ENCODE measurements around the gene SMIM3. TPM values are rescaled to one million over a fixed set of nuclear protein-coding genes. Genes with fewer than 3 reads are reported as not detected.

Gene SMIM3
- total and polyA plus RNA-seq, 2 of the 13 experiments (the other 11 are each of a cell fraction or from before 2014, with no cell fraction given) = 11.6 to 96.7 TPM

DNA sequence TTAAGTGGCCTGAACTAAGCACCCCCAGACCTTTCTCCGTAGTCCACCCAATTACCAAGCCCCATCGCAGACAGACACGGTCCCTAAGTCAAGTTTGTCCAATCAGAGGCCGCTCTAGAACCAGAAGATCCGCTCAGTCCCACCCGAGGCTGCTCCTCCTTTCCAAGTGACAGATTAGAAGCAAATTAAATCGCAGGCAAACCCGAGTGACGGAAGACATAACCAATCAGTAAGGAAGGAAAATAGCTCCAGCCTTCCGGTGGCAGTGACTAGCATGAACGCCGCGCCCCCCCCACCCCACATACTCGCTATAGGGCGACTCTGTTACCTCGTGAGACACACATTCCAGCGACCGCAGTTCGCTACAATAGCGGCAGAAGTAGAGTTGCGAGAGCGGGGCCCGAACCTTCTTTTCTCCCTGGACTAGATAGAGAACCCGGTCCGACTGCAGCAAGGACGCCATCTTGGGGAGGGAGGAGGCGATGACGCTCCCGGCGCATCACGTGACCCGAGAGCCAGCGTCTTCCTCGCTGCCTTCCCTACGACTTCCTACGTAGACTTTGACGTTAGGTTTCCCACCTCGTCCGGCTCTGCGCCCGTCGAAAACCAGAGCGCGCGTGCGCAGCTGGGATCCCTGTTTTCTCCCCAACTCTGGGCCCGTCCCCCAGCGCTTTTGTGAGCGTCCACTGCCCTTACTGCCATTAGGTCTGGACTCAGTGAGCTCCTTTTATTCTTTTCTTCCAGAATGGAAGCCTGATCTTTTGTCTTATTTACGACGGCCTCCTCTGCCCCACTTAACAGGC lies 19.8 kb upstream of the SMIM3 start, which contains the start of gene DCTN4 (continued):
- TF ChIP-seq, protein P1, sequence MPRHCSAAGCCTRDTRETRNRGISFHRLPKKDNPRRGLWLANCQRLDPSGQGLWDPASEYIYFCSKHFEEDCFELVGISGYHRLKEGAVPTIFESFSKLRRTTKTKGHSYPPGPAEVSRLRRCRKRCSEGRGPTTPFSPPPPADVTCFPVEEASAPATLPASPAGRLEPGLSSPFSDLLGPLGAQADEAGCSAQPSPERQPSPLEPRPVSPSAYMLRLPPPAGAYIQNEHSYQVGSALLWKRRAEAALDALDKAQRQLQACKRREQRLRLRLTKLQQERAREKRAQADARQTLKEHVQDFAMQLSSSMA (CRISPR knock-in tag; IDR thresholded peaks at IDR 0.05) = peak; percentile 27; the same call in 1 of the 2 replicates
- no peak for TF ChIP-seq MYNN (CRISPR knock-in tag; IDR thresholded peaks at IDR 0.05; ENCODE audit: low read depth)
- TF ChIP-seq ZC3H13 (CRISPR knock-in tag; IDR thresholded peaks at IDR 0.05) = peak; percentile 25; the same call in 1 of the 2 replicates
- TF ChIP-seq, protein P2, sequence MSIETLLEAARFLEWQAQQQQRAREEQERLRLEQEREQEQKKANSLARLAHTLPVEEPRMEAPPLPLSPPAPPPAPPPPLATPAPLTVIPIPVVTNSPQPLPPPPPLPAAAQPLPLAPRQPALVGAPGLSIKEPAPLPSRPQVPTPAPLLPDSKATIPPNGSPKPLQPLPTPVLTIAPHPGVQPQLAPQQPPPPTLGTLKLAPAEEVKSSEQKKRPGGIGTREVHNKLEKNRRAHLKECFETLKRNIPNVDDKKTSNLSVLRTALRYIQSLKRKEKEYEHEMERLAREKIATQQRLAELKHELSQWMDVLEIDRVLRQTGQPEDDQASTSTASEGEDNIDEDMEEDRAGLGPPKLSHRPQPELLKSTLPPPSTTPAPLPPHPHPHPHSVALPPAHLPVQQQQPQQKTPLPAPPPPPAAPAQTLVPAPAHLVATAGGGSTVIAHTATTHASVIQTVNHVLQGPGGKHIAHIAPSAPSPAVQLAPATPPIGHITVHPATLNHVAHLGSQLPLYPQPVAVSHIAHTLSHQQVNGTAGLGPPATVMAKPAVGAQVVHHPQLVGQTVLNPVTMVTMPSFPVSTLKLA (IDR thresholded peaks at IDR 0.05) = 0 out of 2 replicates have a peak, but pooled peaks have one; percentile 20
- TF ChIP-seq, protein P3, sequence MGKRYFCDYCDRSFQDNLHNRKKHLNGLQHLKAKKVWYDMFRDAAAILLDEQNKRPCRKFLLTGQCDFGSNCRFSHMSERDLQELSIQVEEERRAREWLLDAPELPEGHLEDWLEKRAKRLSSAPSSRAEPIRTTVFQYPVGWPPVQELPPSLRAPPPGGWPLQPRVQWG (CRISPR knock-in tag; IDR thresholded peaks at IDR 0.05; ENCODE audit: borderline replicate concordance, low read depth) = no peak
- TF ChIP-seq RXRB (CRISPR knock-in tag; IDR thresholded peaks at IDR 0.05; ENCODE audit: borderline replicate concordance) = peak; percentile 12; the same call in 1 of the 2 replicates
- TF ChIP-seq ZNF232 (CRISPR knock-in tag; IDR thresholded peaks at IDR 0.05; ENCODE audit: borderline replicate concordance) = peak; percentile 40; the same call in 1 of the 2 replicates
- TF ChIP-seq RARA (CRISPR knock-in tag; IDR thresholded peaks at IDR 0.05) = no peak
- TF ChIP-seq AHR (CRISPR knock-in tag; IDR thresholded peaks at IDR 0.05) = no peak
- peak; percentile 87 for TF ChIP-seq ELF4 (CRISPR knock-in tag; IDR thresholded peaks at IDR 0.05; ENCODE audit: borderline replicate concordance)
- 0 out of 2 replicates have a peak, but pooled peaks have one; percentile 26 for TF ChIP-seq EED (CRISPR knock-in tag; IDR thresholded peaks at IDR 0.05)
- TF ChIP-seq ZNF501 (CRISPR knock-in tag; IDR thresholded peaks at IDR 0.05) = peak; percentile 96
- TF ChIP-seq, protein P4, sequence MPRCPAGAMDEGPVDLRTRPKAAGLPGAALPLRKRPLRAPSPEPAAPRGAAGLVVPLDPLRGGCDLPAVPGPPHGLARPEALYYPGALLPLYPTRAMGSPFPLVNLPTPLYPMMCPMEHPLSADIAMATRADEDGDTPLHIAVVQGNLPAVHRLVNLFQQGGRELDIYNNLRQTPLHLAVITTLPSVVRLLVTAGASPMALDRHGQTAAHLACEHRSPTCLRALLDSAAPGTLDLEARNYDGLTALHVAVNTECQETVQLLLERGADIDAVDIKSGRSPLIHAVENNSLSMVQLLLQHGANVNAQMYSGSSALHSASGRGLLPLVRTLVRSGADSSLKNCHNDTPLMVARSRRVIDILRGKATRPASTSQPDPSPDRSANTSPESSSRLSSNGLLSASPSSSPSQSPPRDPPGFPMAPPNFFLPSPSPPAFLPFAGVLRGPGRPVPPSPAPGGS (CRISPR knock-in tag; IDR thresholded peaks at IDR 0.05) = peak; percentile 58; the same call in 1 of the 2 replicates
- TF ChIP-seq TBX3 (IDR thresholded peaks at IDR 0.05; ENCODE audit: borderline replicate concordance) = peak; percentile 41; the same call in 1 of the 2 replicates
- peak; percentile 70; the same call in 1 of the 2 replicates for TF ChIP-seq ZNF274 (CRISPR knock-in tag; IDR thresholded peaks at IDR 0.05)
- peak; percentile 32 for TF ChIP-seq PTBP1 (IDR thresholded peaks at IDR 0.05; ENCODE audit: low read depth, low read length, poor library complexity, severe bottlenecking)
- TF ChIP-seq, protein P5, sequence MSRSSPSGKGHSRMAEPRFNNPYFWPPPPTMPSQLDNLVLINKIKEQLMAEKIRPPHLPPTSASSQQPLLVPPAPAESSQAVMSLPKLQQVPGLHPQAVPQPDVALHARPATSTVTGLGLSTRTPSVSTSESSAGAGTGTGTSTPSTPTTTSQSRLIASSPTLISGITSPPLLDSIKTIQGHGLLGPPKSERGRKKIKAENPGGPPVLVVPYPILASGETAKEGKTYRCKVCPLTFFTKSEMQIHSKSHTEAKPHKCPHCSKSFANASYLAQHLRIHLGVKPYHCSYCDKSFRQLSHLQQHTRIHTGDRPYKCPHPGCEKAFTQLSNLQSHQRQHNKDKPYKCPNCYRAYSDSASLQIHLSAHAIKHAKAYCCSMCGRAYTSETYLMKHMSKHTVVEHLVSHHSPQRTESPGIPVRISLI (CRISPR knock-in tag; IDR thresholded peaks at IDR 0.05; ENCODE audit: borderline replicate concordance) = no peak; the same call in 1 of the 2 replicates
- no peak for TF ChIP-seq CHCHD3 (CRISPR knock-in tag; IDR thresholded peaks at IDR 0.05)
- TF ChIP-seq, protein P6, sequence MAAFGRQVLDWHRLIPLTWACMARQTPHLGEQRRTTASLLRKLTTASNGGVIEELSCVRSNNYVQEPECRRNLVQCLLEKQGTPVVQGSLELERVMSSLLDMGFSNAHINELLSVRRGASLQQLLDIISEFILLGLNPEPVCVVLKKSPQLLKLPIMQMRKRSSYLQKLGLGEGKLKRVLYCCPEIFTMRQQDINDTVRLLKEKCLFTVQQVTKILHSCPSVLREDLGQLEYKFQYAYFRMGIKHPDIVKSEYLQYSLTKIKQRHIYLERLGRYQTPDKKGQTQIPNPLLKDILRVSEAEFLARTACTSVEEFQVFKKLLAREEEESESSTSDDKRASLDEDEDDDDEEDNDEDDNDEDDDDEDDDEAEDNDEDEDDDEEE (CRISPR knock-in tag; IDR thresholded peaks at IDR 0.05) = no peak; the same call in 1 of the 2 replicates
- peak; percentile 76 to 77 for TF ChIP-seq POLR2A (IDR thresholded peaks at IDR 0.05; ENCODE audit: insufficient read depth in 1 of 2, low read depth in 2 of 2, low read length in 2 of 2)
- no peak for TF ChIP-seq EZH2 (conservative IDR thresholded peaks at IDR 0.05; ENCODE audit: low read depth, low read length)
- TF ChIP-seq ZNF510 (CRISPR knock-in tag; IDR thresholded peaks at IDR 0.05; ENCODE audit: low read depth) = peak; percentile 95; the same call in 1 of the 2 replicates

Data from HepG2 (cell line).